Stimulated activated CD4-positive, alpha-beta T cell treated with anti-CD3 and anti-CD28 coated beads, Interleukin-4, amount 100 ng/mL, for 4 hours (primary cell): ENCODE results near the gene XXYLT1.

ENCODE experiments used
- DNase-seq, 2 experiments: peaks; one replicate each; pipeline ENCODE4 v3.0.0-alpha.2; 2020

Gene XXYLT1

DNA sequence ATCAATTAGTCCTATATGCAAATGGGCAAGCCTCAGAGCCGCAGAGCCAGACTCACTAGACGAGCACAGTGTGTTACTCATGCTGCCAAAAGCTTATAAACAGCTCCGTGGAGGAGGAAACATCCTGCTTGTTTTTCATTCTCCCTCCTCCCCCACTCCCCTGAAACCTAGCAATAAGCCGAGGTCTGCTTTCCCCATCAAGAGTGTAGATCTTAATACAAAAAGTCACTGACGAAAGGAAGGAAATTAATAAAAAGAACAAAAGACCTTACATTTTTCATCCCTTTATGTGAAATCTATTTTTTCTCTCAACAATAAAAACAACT is 88.5 kb downstream of the XXYLT1 start:
- no peak for DNase-seq

DNA sequence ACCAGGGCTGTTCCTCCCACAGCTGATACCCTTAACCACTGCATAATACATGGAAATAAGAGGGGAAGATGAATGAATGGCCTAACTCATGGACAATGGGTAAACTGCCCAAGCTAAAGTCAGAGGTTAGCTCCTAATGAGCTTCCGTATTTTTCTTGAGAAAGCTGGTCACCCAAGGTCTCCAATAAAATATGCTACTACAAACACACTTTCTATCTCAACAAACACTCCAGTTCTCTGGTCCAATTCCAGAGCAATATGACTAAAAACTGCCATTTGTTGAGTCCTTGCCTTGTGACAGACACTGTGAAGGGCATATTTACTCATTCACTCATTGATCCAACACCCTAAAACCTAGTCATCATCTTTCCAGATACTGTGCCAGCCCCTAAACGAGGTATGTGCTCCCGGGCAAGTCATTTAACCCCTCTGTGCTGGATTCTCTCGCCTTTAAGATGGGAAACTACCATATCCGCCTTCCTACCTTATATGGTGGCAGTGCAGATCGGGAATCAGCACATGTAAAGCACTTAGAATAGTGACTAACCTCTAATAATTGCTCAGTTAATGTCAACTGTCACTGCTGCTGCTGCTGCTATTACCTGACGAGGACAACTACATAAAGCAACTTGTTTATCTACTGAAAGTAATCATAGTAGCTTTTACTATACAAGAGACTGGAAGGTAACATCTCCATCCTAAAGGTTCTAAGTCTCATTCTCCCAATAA is 89.1 kb downstream of the XXYLT1 start:
- no peak for DNase-seq

GRCh38 chr3:195181113-195181498 is 89.9 kb downstream of the XXYLT1 start:
- no peak for DNase-seq

- DNase-seq = no peak
Measured at GRCh38 chr3:195180490-195181112, 90.4 kb downstream of the XXYLT1 start.

- DNase-seq = no peak
Measured at GRCh38 chr3:195179776-195180489, 91.0 kb downstream of the XXYLT1 start.

DNA sequence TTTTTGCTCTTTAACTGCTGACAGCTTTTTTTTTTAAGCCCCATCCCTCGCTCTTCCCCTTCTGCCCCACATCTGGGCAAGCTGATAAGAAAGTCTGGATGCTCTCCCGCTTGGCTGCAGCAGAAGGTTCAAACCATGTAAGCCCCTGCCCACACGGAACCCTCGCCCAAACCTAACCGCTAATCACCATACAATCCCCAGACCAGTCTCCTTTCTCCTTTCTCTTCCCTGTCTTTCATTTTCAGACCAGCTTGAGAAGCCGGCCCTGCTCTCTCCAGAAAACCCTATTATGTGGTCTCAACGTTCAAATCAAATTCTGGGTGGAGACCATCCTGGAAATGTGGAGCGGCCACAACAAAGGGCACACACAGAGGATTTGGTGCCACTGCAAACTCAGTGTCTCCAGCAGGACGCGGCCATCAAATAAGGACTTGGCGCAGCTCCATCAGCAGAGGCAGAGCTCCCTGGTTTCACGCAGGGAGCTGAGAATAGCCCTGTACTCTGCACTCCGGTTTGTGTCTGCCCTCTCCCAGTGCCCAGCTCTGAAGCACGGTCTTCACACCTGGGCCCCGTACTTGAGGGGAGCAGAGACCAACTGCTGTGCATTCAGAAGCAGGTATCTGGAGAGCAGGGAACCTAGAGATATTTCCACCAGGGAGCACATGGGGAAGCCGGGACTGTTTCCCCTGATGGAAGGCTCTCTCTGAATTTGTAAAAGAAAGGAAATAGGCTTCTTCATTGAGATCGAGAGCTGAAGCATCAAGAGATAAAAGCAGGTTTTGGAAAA is 92.6 kb downstream of the XXYLT1 start:
- DNase-seq = no peak

DNA sequence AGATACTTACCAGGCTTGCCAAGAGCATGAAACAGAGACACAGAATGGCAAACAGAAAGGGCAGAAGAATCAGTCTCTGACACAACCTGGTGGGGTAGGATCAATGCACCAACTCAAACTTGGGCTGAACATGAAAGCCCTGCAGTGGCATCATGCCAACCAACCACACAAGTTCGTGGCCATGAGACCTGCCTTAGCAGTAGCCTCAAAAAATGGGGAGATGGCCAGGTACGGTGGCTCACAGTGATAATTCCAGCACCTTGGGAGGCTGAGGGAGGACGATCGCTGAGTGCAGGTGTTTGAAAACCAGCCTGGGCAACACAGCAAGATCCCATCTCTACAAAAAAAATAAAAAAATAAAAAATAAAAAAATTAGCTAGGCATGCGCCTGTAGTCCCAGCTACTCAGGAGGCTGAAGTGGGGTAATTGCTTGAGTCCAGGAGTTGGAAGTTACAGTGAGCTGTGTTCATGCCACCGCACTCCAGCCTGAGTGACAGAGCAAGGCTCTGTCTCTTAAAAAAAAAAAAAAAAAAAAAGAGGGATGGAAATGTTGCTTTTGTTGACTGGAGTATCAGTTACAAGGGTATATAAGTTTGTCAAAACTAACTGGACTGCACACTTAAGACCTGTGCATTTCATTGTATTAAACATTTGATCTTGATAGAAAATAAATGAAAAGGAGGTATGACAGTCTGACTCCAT is 93.4 kb downstream of the XXYLT1 start:
- DNase-seq = no peak

- no peak for DNase-seq
Measured at GRCh38 chr3:195176776-195177175, 94.2 kb downstream of the XXYLT1 start.

- DNase-seq = no peak
Measured at GRCh38 chr3:195175476-195176337, 95.3 kb downstream of the XXYLT1 start.

DNA sequence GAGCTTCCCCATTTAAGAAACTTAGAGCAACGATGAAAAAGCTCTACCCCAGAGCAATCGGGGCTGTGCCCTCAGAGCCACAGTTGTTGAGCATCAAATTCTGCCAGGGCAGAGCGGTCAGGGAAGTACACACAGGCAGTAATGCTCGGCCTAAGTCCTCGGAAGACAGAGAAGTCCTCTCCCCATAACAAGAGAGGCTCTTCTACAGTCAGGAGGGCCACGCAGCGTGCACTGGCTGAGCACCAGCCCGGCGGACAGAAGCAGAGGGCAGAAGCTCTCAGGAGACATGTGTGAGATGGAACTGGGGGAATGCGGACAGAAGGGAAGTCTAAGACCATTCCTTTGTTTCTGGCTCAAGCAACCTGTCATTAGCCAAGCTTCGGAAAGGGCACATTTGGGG is 95.9 kb downstream of the XXYLT1 start:
- no peak for DNase-seq

GRCh38 chr3:195173657-195174056 is 97.3 kb downstream of the XXYLT1 start:
- DNase-seq = no peak

DNA sequence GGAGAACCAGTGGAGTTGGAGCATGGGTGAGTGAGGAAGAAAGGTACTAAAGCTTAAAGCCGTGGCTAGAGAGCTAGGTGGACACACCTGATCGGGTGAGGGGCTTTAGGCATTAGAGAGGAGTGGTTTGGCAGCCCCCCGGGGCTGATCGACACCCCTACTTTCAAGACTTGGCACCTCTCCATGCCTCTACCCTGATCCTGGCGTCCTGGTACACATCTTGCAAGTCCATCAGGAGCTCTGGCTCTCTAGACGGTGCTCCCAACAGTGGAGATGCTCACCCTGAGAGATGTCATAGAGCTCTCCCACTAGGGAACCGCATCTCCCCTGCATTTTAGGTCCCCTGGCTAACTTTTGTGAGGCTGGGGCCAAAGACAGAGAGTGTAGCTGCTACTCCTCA is 98.1 kb downstream of the XXYLT1 start:
- no peak for DNase-seq

DNA sequence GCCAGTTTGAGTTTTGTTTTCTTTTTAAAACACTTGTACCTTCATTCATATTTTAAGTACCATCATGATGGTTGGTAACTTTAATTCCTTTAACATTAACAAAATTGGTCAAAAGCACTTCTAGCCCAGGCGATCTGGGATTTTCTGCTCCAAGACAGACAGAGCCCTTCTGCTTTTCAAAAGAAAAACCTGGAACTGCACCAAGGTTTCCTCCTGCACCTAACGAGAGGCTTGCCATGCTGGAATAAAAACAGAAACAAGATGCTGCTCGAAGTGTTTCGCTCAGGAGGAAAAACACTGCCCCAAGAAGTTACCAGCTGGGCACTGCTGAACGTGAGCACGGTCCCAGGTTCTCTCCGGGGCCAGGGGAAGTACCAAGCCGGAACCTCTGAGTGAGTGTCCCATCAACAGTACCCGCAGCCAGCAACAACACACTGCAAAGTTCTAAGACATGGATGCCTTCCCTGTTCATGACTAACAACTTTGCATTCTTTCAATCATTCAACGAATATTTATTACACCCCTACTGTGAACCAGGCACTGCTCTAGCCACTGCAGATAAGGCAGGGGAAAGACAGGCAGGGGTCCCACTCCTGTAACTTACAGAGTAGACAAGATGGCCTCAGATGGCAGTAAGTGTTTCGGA is 98.8 kb downstream of the XXYLT1 start:
- no peak for DNase-seq

- DNase-seq = no peak
Measured at GRCh38 chr3:195171093-195171873, 99.7 kb downstream of the XXYLT1 start.

GRCh38 chr3:195170496-195170895 is 100.5 kb downstream of the XXYLT1 start:
- DNase-seq = no peak

DNA sequence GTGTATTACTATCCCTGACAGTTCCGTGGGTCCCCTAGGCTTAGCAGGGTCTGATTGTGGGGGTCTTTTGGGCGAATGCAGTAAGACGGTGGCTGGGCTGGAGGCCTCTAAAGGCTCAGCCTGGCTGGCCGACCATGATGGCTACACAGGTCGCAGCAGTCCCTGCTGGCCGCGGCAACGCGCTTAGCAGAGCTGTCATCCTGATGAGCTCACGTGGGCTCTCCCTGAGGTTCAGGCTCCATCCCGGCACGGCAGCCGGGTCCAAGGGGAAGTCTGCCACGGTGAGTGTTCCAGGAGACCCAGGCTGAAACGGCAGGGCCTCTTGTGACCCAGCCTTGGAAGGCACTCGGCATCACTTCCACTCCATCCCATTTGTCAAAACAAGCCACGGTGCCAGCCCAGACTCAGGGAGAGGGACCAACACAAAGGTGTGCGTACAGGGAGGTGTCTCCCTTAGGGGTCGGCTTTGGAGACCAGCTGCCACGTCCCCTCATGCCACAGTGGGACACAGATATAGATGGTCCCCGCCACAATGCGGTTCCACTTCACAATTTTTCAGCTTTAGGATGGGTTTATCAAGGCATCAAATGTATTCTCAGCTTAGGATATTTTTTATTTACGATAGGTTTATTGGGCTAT is 101.8 kb downstream of the XXYLT1 start:
- DNase-seq = no peak

DNA sequence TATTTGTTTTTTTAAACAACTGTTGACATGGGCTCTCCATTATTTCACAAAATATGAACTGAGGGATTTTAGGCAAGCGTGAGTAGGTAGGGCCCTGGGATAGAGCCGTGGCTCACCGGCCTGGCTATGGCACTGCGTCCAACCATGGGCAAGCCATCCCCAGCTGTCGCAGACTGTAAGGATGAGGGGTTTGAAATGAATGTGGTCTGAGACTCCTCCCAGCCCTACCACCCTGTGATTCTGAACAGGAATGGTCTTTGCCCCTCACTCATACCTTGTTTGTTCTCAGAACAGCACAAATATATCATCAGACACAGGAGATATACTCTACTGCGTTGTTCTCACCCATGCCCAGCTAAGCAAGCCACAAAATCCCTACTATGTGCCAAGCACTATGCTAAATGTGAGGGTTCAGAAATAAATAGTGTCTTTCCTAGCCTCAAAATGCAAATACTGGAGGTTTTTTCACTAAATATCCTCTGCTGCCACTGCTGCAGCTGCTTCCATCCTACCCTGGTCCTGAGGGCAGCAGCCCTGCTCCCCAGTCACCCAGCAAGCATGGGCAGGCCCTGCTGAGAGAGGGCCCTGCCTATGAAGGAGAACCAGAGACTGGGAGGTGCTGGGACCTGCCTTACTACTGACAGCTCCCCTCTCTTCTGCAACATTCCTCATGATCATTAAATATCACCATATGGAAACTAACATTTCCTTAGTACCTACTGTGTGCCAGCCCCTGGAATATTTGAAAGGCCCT is 102.8 kb downstream of the XXYLT1 start:
- DNase-seq = no peak

GRCh38 chr3:195165790-195166189 is 105.2 kb downstream of the XXYLT1 start:
- no peak for DNase-seq

DNA sequence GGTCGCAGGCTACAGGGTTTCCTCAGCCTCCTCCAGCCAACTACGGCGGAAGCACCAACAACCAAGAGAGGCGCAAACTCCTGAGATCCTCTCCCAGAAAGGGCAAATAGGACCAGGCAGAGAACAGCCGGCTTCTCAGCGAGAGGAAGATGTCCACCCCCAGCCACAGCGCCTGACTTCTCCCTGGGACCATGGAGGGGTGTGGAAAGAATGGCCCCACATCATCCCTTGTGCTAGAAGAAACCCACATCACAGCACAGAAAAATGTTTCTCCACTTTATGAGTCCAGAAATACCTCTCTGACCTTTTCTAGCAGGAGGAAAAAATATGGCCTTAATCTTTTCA is 105.7 kb downstream of the XXYLT1 start:
- no peak for DNase-seq
